Activated T-helper 17 cell treated with anti-CD3 and anti-CD28 coated beads, Interleukin-2, amount 50 U/mL, for 72 hours (primary cell): ENCODE measurements around the gene DLEC1. TPM values are rescaled to one million over a fixed set of nuclear protein-coding genes. Genes with fewer than 3 reads are reported as not detected.
"Not testable (repeated sequence)": the region's sequence is repeated elsewhere in the genome, so short reads cannot be mapped to it uniquely, and the experiment has no call there.

ENCODE experiments used
- ATAC-seq: fragments of 150-1000 bp; cut with Tn5 transposase; replicated peaks from 2 replicates; pipeline ENCODE4 v1.10.0; 2021; ENCODE audit warnings: mild to moderate bottlenecking, moderate library complexity
- H3K27ac Mint-ChIP-seq: one replicate; pipeline ENCODE4 v1.8.0; 2022; ENCODE audit warnings: mixed read lengths
- H3K27me3 Mint-ChIP-seq: one replicate; pipeline ENCODE4 v1.8.0; 2022; ENCODE audit warnings: mixed read lengths
- H3K36me3 Mint-ChIP-seq: one replicate; pipeline ENCODE4 v1.8.0; 2022; ENCODE audit warnings: low read depth, mild to moderate bottlenecking, mixed read lengths
- H3K4me1 Mint-ChIP-seq: one replicate; pipeline ENCODE4 v1.8.0; 2022; ENCODE audit warnings: mixed read lengths
- H3K4me3 Mint-ChIP-seq: one replicate; pipeline ENCODE4 v1.8.0; 2022; ENCODE audit warnings: mild to moderate bottlenecking, mixed read lengths
- H3K9me3 Mint-ChIP-seq: one replicate; pipeline ENCODE4 v1.8.0; 2022; ENCODE audit warnings: mixed read lengths
- total RNA-seq, 2 donors: library from RNA; stranded (reverse); gene quantifications; one replicate each; pipeline ENCODE4 v1.2.3, GENCODE V29; 2022

The DLEC1 gene
- total RNA-seq, 2 donors from 2014 or later, result 1.2 to 2.0 TPM

GRCh38 chr3:38085943-38086324 is 46.9 kb downstream of the DLEC1 start:
- H3K27ac Mint-ChIP-seq, result no peak overlapping the region
- no peak overlapping the region for H3K4me3 Mint-ChIP-seq
- H3K36me3 Mint-ChIP-seq, result no peaks in the 10 kb centered on the region
- peak; percentile 36 for ATAC-seq
- H3K27me3 Mint-ChIP-seq, result no peaks in the 10 kb centered on the region
- H3K9me3 Mint-ChIP-seq, result peaks cover 6% of the 10 kb centered on the region
- no peaks in the 10 kb centered on the region for H3K4me1 Mint-ChIP-seq

GRCh38 chr3:38086496-38086895 is 47.5 kb downstream of the DLEC1 start:
- Mint-ChIP-seq H3K4me1 (no peaks in the 10 kb centered on the region), H3K4me3 (no peak overlapping the region), H3K36me3 (no peaks in the 10 kb centered on the region), H3K27ac (no peak overlapping the region), H3K27me3 (no peaks in the 10 kb centered on the region), H3K9me3 (peaks cover 6% of the 10 kb centered on the region)
- ATAC-seq, result no peak

- not testable (repeated sequence) for H3K27ac Mint-ChIP-seq, ATAC-seq, H3K27me3 Mint-ChIP-seq, H3K36me3 Mint-ChIP-seq, H3K4me1 Mint-ChIP-seq, H3K9me3 Mint-ChIP-seq, H3K4me3 Mint-ChIP-seq
Measured at GRCh38 chr3:38087278-38087677, 48.3 kb downstream of the DLEC1 start.

- Mint-ChIP-seq H3K36me3 (no peaks in the 10 kb centered on the region), H3K4me1 (no peaks in the 10 kb centered on the region), H3K27me3 (no peaks in the 10 kb centered on the region), H3K9me3 (peaks cover 6% of the 10 kb centered on the region), H3K27ac (peak overlapping the region; percentile 71), H3K4me3 (no peak overlapping the region)
- ATAC-seq, result no peak
Measured at GRCh38 chr3:38088126-38089078, 49.4 kb downstream of the DLEC1 start.

- Mint-ChIP-seq H3K27ac (peak overlapping the region; percentile 71), H3K36me3 (no peaks in the 10 kb centered on the region), H3K4me1 (no peaks in the 10 kb centered on the region), H3K4me3 (no peak overlapping the region), H3K27me3 (no peaks in the 10 kb centered on the region), H3K9me3 (peaks cover 4% of the 10 kb centered on the region)
- no peak for ATAC-seq
Measured at GRCh38 chr3:38089163-38089562, 50.2 kb downstream of the DLEC1 start.

- H3K9me3 Mint-ChIP-seq, result no peaks in the 10 kb centered on the region
- no peaks in the 10 kb centered on the region for H3K36me3 Mint-ChIP-seq
- no peaks in the 10 kb centered on the region for H3K27me3 Mint-ChIP-seq
- H3K27ac Mint-ChIP-seq, result no peak overlapping the region
- no peaks in the 10 kb centered on the region for H3K4me1 Mint-ChIP-seq
- H3K4me3 Mint-ChIP-seq, result no peak overlapping the region
- ATAC-seq, result no peak
Measured at GRCh38 chr3:38090453-38090852, 51.4 kb downstream of the DLEC1 start.

- Mint-ChIP-seq H3K36me3 (no peaks in the 10 kb centered on the region), H3K27me3 (no peaks in the 10 kb centered on the region), H3K9me3 (no peaks in the 10 kb centered on the region), H3K4me1 (no peaks in the 10 kb centered on the region), H3K4me3 (no peak overlapping the region), H3K27ac (no peak overlapping the region)
- no peak for ATAC-seq
Measured at GRCh38 chr3:38094999-38095398, 56.0 kb downstream of the DLEC1 start.

GRCh38 chr3:38095669-38096483 is 56.9 kb downstream of the DLEC1 start:
- no peaks in the 10 kb centered on the region for H3K27me3 Mint-ChIP-seq
- H3K4me1 Mint-ChIP-seq, result no peaks in the 10 kb centered on the region
- H3K4me3 Mint-ChIP-seq, result no peak overlapping the region
- H3K36me3 Mint-ChIP-seq, result no peaks in the 10 kb centered on the region
- no peak overlapping the region for H3K27ac Mint-ChIP-seq
- no peaks in the 10 kb centered on the region for H3K9me3 Mint-ChIP-seq
- no peak for ATAC-seq

GRCh38 chr3:38097446-38098375 is 58.7 kb downstream of the DLEC1 start:
- Mint-ChIP-seq H3K4me1 (no peaks in the 10 kb centered on the region), H3K27me3 (no peaks in the 10 kb centered on the region), H3K9me3 (no peaks in the 10 kb centered on the region), H3K4me3 (no peak overlapping the region), H3K36me3 (no peaks in the 10 kb centered on the region), H3K27ac (peak overlapping the region; percentile 22)
- ATAC-seq, result no peak

- Mint-ChIP-seq H3K36me3 (no peaks in the 10 kb centered on the region), H3K4me1 (no peaks in the 10 kb centered on the region), H3K4me3 (no peak overlapping the region), H3K27me3 (no peaks in the 10 kb centered on the region), H3K9me3 (no peaks in the 10 kb centered on the region), H3K27ac (peak overlapping the region; percentile 22)
- ATAC-seq, result no peak
Measured at GRCh38 chr3:38098376-38098723, 59.3 kb downstream of the DLEC1 start.

- Mint-ChIP-seq H3K36me3 (no peaks in the 10 kb centered on the region), H3K9me3 (no peaks in the 10 kb centered on the region), H3K4me3 (no peak overlapping the region), H3K4me1 (no peaks in the 10 kb centered on the region), H3K27me3 (no peaks in the 10 kb centered on the region), H3K27ac (no peak overlapping the region)
- ATAC-seq, result no peak
Measured at GRCh38 chr3:38099518-38099917, 60.5 kb downstream of the DLEC1 start.

- Mint-ChIP-seq H3K4me3 (no peak overlapping the region), H3K27me3 (no peaks in the 10 kb centered on the region), H3K27ac (no peak overlapping the region), H3K4me1 (no peaks in the 10 kb centered on the region), H3K36me3 (no peaks in the 10 kb centered on the region), H3K9me3 (no peaks in the 10 kb centered on the region)
- no peak for ATAC-seq
Measured at GRCh38 chr3:38100498-38100897, 61.5 kb downstream of the DLEC1 start.

GRCh38 chr3:38101811-38102443 is 62.9 kb downstream of the DLEC1 start:
- Mint-ChIP-seq H3K27me3 (no peaks in the 10 kb centered on the region), H3K27ac (no peak overlapping the region), H3K9me3 (no peaks in the 10 kb centered on the region), H3K4me3 (no peak overlapping the region), H3K36me3 (no peaks in the 10 kb centered on the region), H3K4me1 (no peaks in the 10 kb centered on the region)
- no peak for ATAC-seq

GRCh38 chr3:38102444-38102814 is 63.4 kb downstream of the DLEC1 start:
- Mint-ChIP-seq H3K4me1 (no peaks in the 10 kb centered on the region), H3K9me3 (no peaks in the 10 kb centered on the region), H3K27ac (no peak overlapping the region), H3K27me3 (no peaks in the 10 kb centered on the region), H3K36me3 (no peaks in the 10 kb centered on the region), H3K4me3 (no peak overlapping the region)
- ATAC-seq, result no peak
